HG03565 (cell line): Measurements from ENCODE around the gene ZBTB40.

Source experiments
- ATAC-seq: cut with Tn5 transposase; IDR thresholded peaks from one replicate; pipeline ENCODE4 v1.9.1; 2021; ENCODE audit warnings: mild to moderate bottlenecking, moderate library complexity; ENCODE audit not compliant: unreplicated experiment

ZBTB40 gene

GRCh38 chr1:22462928-22463327, 11.3 kb downstream of the ZBTB40 start:
- no peak for ATAC-seq

- ATAC-seq: no peak
Observed at GRCh38 chr1:22465015-22465565, 13.4 kb downstream of the ZBTB40 start.

- ATAC-seq: no peak
Observed at GRCh38 chr1:22465671-22466070, 14.0 kb downstream of the ZBTB40 start.

GRCh38 chr1:22470227-22470626, 18.6 kb downstream of the ZBTB40 start:
- ATAC-seq: no peak

- ATAC-seq: no peak
Observed at GRCh38 chr1:22471078-22471477, 19.4 kb downstream of the ZBTB40 start.

- no peak for ATAC-seq
Observed at GRCh38 chr1:22471610-22472009, 20.0 kb downstream of the ZBTB40 start.

GRCh38 chr1:22472596-22472995, 20.9 kb downstream of the ZBTB40 start:
- no peak for ATAC-seq

- ATAC-seq: no peak
Observed at GRCh38 chr1:22473952-22474351, 22.3 kb downstream of the ZBTB40 start.

- ATAC-seq: no peak
Observed at GRCh38 chr1:22476566-22476965, 24.9 kb downstream of the ZBTB40 start.

- ATAC-seq: no peak
Observed at GRCh38 chr1:22483121-22483520, 31.5 kb downstream of the ZBTB40 start.

- ATAC-seq: no peak
Observed at GRCh38 chr1:22484706-22485345, 33.2 kb downstream of the ZBTB40 start.

- no peak for ATAC-seq
Observed at GRCh38 chr1:22485431-22485830, 33.8 kb downstream of the ZBTB40 start.

- ATAC-seq: no peak
Observed at GRCh38 chr1:22487781-22488180, 36.1 kb downstream of the ZBTB40 start.

GRCh38 chr1:22488319-22488718, 36.7 kb downstream of the ZBTB40 start:
- no peak for ATAC-seq

- no peak for ATAC-seq
Observed at GRCh38 chr1:22489278-22489677, 37.6 kb downstream of the ZBTB40 start.

GRCh38 chr1:22489823-22490222, 38.2 kb downstream of the ZBTB40 start:
- no peak for ATAC-seq

GRCh38 chr1:22490309-22490708, 38.7 kb downstream of the ZBTB40 start:
- ATAC-seq: no peak

- no peak for ATAC-seq
Observed at GRCh38 chr1:22491995-22492715, 40.5 kb downstream of the ZBTB40 start.

GRCh38 chr1:22494144-22494543, 42.5 kb downstream of the ZBTB40 start:
- ATAC-seq: no peak

- no peak for ATAC-seq
Observed at GRCh38 chr1:22494943-22495579, 43.4 kb downstream of the ZBTB40 start.

GRCh38 chr1:22496536-22497160, 45.0 kb downstream of the ZBTB40 start:
- no peak for ATAC-seq
